OCI-LY7 (cell line): ENCODE data around the gene C8G. TPM values are rescaled to one million over a fixed set of nuclear protein-coding genes. Genes with fewer than 3 reads are reported as not detected.

Experiments
- BruUV-seq: library from RNA; stranded (reverse); fragments of 400-500 nt; replicated peaks from 2 replicates; lab custom pipeline; 2021; lab: Mats Ljungman, UMichigan
- CTCF ChIA-PET: fragments of 300-600 bp; sonication (Branson Sonifier 250); formaldehyde crosslinking; loops from one replicate; lab custom pipeline; 2022; ENCODE audit warnings: antibody characterized with exemption; ENCODE audit not compliant: unreplicated experiment; lab: Charles Lee
- POLR2A ChIA-PET: fragments of 300-600 bp; sonication (Branson Sonifier 250); formaldehyde crosslinking; loops from one replicate; lab custom pipeline; 2022; ENCODE audit warnings: antibody characterized with exemption; lab: Charles Lee
- DNase-seq: peaks from one replicate; pipeline ENCODE4 v3.0.0-alpha.2; 2015; ENCODE audit warnings: low spot score
- H2AFZ ChIP-seq: fragments of 200-600 bp; sonication (generic), shearing (Covaris generic); 2 replicates; pipeline ENCODE4 v1.6.1; 2014; ENCODE audit warnings: mild to moderate bottlenecking, antibody characterized with exemption, low read length, moderate library complexity
- H3K27ac ChIP-seq: fragments of 200-600 bp; sonication (generic); 2 replicates; pipeline ENCODE4 v1.5.1; 2014; ENCODE audit warnings: mixed run types, low read depth, mild to moderate bottlenecking, moderate library complexity, low read length, inconsistent platforms; ENCODE audit not compliant: poor library complexity, severe bottlenecking
- H3K36me3 ChIP-seq: fragments of 200-600 bp; sonication (generic); 2 replicates; pipeline ENCODE4 v1.6.1; 2014; ENCODE audit warnings: mild to moderate bottlenecking, antibody characterized with exemption, low read length, moderate library complexity, mixed read lengths; ENCODE audit not compliant: insufficient read depth
- H3K4me1 ChIP-seq: fragments of 200-600 bp; sonication (generic); 2 replicates; pipeline ENCODE4 v1.5.1; 2014; ENCODE audit warnings: mild to moderate bottlenecking, low read length; ENCODE audit not compliant: insufficient read depth, poor library complexity, severe bottlenecking
- H3K4me2 ChIP-seq: fragments of 200-600 bp; sonication (generic); 2 replicates; pipeline ENCODE4 v1.6.1; 2014; ENCODE audit warnings: mild to moderate bottlenecking, low read length
- H3K4me3 ChIP-seq: fragments of 200-600 bp; sonication (generic); 2 replicates; pipeline ENCODE4 v1.5.1; 2014; ENCODE audit warnings: mild to moderate bottlenecking, low read depth, low read length; ENCODE audit not compliant: poor library complexity, severe bottlenecking
- H3K79me2 ChIP-seq: fragments of 200-600 bp; sonication (generic); 2 replicates; pipeline ENCODE4 v1.6.1; 2016; ENCODE audit warnings: low read depth, mild to moderate bottlenecking, low read length, moderate library complexity, mixed read lengths; ENCODE audit not compliant: insufficient read depth
- H3K9me2 ChIP-seq: fragments of 200-600 bp; sonication (generic); 2 replicates; pipeline ENCODE4 v1.6.1; 2016; ENCODE audit warnings: mild to moderate bottlenecking, low read length, mixed read lengths; ENCODE audit not compliant: insufficient read depth
- H3K9me3 ChIP-seq: fragments of 200-600 bp; sonication (generic); 2 replicates; pipeline ENCODE4 v1.6.1; 2014; ENCODE audit warnings: mild to moderate bottlenecking, mixed run types, low read length, mixed read lengths
- H4K20me1 ChIP-seq: fragments of 200-600 bp; sonication (generic); 2 replicates; pipeline ENCODE4 v1.6.1; 2014; ENCODE audit warnings: mild to moderate bottlenecking, antibody characterized with exemption, low read length, moderate library complexity, mixed read lengths; ENCODE audit not compliant: insufficient read depth
- EZH2phosphoT487 ChIP-seq: fragments of 200-600 bp; sonication (generic); IDR thresholded peaks from 2 replicates; pipeline ENCODE4 v1.6.1; 2018; ENCODE audit warnings: low read depth, borderline replicate concordance, mild to moderate bottlenecking, mixed run types, antibody characterized with exemption, low read length, moderate library complexity, mixed read lengths
- intact Hi-C: fragments of 100-400 bp; cut with micrococcal nuclease; formaldehyde crosslinking; loops from one replicate; pipeline ENCODE4 v1.10.0; 2022; ENCODE audit not compliant: unreplicated experiment
- total RNA-seq, 2 experiments: library from RNA; depleted of rRNA in 1 of 2; stranded (reverse); fragments of >200 nt in 1 of 2; shearing (Covaris generic) in 1 of 2; gene quantifications; 2 replicates each; pipeline ENCODE4 v1.2.3, GENCODE V29; 2014 to 2022
- TF ChIP-seq, protein P1 (sequence below): fragments of 200-600 bp; sonication (generic); conservative IDR thresholded peaks from 2 replicates; pipeline ENCODE4 v1.5.1; 2014; ENCODE audit warnings: mild to moderate bottlenecking, antibody characterized with exemption, low read length, moderate library complexity, mixed read lengths

The C8G gene
- total RNA-seq, 2 experiments from 2014 or later = 0.95 to 2.2 TPM

DNA sequence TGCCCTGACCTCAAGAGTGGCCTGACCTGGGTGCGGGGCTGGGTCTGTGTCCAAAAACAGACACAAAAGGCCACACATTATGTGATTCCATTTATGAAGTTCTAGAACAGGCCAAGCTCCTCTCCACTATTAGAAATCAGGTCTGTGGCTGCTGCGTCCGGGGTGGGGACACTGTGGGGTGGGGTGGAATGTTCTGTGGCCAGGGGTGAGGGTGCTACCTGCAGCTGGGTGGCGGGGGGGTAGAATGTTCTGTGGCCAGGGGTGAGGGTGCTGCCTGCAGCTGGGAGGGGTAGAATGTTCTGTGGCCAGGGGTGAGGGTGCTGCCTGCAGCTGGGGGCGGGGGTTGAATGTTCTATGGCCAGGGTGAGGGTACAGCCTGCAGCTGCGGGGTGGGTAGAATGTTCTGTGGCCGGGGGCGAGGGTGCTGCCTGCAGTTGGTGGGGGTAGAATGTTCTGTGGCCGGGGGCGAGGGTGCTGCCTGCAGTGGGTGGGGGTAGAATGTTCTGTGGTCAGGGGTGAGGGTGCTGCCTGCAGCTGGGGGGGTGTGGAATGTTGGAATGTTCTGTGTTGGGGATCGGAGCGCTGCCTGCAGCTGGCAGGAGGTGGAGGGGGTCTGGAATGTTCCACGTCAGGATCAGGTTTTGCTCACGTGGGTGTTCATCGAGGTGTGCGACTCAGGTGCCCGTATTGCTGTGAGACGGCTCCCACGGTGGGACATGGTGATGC is 15.3 kb downstream of the C8G start:
- Histone ChIP-seq H3K9me2 (no peaks in the 10 kb centered on the region), H3K27ac (no peak overlapping the region), H2AFZ (no peak overlapping the region), H3K4me1 (no peaks in the 10 kb centered on the region), H3K9me3 (no peaks in the 10 kb centered on the region), H3K36me3 (no peaks in the 10 kb centered on the region), H3K4me3 (no peak overlapping the region), H4K20me1 (no peaks in the 10 kb centered on the region), H3K79me2 (no peaks in the 10 kb centered on the region), H3K4me2 (no peak overlapping the region)
- no peak for TF ChIP-seq EZH2phosphoT487
- intact Hi-C loops = no loop called here
- POLR2A ChIA-PET = no interaction called here
- no TSS peak for BruUV-seq
- CTCF ChIA-PET = interaction anchor here (0.6 kb wide), 3 partner anchors 32 to 1033 kb away, joined by 6 to 14 read pairs (median 8); no protein-coding TSS in a partner anchor
- no peak for DNase-seq

DNA sequence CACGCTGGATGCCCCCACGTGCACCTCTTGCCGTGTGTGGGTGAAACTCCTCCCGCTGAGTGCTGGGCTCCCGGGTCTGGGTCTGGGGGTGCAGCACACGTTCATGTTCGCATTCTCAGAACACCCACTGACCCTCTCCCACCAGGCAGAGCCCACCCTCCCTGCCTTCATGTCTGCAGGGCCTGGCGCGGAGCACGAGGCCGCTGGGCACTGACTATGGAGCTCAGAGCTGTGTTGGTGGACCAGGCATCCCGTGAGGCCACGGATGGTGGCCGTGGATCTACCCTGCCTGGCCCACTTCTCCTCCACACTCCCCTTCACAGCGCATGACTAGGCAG is 15.9 kb downstream of the C8G start:
- ChIA-PET CTCF (no interaction called here), POLR2A (no interaction called here)
- TF ChIP-seq, protein P1, sequence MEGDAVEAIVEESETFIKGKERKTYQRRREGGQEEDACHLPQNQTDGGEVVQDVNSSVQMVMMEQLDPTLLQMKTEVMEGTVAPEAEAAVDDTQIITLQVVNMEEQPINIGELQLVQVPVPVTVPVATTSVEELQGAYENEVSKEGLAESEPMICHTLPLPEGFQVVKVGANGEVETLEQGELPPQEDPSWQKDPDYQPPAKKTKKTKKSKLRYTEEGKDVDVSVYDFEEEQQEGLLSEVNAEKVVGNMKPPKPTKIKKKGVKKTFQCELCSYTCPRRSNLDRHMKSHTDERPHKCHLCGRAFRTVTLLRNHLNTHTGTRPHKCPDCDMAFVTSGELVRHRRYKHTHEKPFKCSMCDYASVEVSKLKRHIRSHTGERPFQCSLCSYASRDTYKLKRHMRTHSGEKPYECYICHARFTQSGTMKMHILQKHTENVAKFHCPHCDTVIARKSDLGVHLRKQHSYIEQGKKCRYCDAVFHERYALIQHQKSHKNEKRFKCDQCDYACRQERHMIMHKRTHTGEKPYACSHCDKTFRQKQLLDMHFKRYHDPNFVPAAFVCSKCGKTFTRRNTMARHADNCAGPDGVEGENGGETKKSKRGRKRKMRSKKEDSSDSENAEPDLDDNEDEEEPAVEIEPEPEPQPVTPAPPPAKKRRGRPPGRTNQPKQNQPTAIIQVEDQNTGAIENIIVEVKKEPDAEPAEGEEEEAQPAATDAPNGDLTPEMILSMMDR = no peak
- TF ChIP-seq EZH2phosphoT487 = no peak
- Histone ChIP-seq H3K9me2 (no peaks in the 10 kb centered on the region), H3K4me3 (no peak overlapping the region), H3K36me3 (no peaks in the 10 kb centered on the region), H3K9me3 (no peaks in the 10 kb centered on the region), H4K20me1 (no peaks in the 10 kb centered on the region), H3K79me2 (no peaks in the 10 kb centered on the region), H3K4me2 (no peak overlapping the region), H3K4me1 (peaks cover 4% of the 10 kb centered on the region), H2AFZ (no peak overlapping the region), H3K27ac (no peak overlapping the region)
- no TSS peak for BruUV-seq
- intact Hi-C loops = no loop called here
- DNase-seq = no peak

DNA sequence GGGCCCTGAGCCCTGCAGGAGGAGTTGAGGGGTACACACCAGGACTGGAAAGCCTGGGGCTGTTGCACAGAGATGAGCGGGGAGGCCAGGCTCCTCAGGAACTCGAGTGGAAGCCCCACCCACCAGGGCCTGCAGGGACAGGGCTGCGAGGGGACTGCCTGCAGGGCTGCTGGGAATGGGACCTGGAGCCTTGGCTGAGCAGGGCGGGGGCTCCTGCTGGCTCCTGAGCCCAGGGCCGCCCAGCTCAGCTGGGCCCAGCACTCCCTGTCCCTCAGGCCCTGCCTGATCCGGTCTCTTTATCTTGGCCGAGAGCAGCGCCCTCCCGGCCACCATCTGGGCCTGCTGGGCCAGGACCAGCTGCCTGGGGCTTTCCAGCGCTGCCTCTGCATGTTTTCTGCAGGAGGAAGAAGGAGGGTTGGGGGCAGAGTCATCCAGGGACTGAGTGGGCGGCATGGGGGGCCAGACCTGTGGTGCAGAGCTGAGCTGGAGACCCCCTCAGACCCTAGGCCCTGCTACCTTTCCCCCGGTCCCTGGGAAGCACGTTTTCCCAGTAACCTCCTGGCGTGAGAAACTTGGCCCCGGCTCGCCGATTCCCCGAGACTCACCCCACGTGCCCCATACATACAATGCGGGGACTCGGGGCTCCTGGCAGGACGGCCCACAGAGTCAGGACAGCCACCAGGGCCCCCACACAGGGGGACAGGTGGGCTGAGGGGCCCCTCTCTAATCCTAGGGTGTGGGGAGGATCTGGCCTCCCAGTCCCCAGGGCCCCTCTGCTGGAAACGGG is 16.4 kb downstream of the C8G start:
- Histone ChIP-seq H2AFZ (no peak overlapping the region), H3K36me3 (no peaks in the 10 kb centered on the region), H3K27ac (no peak overlapping the region), H3K9me2 (no peaks in the 10 kb centered on the region), H3K79me2 (no peaks in the 10 kb centered on the region), H3K9me3 (no peaks in the 10 kb centered on the region), H3K4me1 (peaks cover 8% of the 10 kb centered on the region), H3K4me2 (no peak overlapping the region), H4K20me1 (no peaks in the 10 kb centered on the region), H3K4me3 (no peak overlapping the region)
- TF ChIP-seq EZH2phosphoT487 = no peak
- TF ChIP-seq, protein P1 = no peak
- CTCF ChIA-PET = no interaction called here
- intact Hi-C loops = no loop called here
- no peak for DNase-seq
- POLR2A ChIA-PET = no interaction called here
- BruUV-seq = no TSS peak
